SU-DHL-6 (cell line): ENCODE data around the gene KRT9.

Source experiments
- EZH2phosphoT487 ChIP-seq: fragments of 200-600 bp; sonication (generic), shearing (Covaris generic); conservative IDR thresholded peaks from 2 replicates; pipeline ENCODE4 v1.6.1; 2018; ENCODE audit warnings: mild to moderate bottlenecking, antibody characterized with exemption, low read length, moderate library complexity, mixed read lengths
- TF ChIP-seq, protein P1 (sequence below): fragments of 200-600 bp; sonication (generic); IDR thresholded peaks from one replicate; pipeline ENCODE4 v1.5.1; 2017; ENCODE audit warnings: antibody characterized with exemption, mild to moderate bottlenecking, low read length, moderate library complexity; ENCODE audit not compliant: insufficient read depth, poor library complexity, severe bottlenecking

DNA sequence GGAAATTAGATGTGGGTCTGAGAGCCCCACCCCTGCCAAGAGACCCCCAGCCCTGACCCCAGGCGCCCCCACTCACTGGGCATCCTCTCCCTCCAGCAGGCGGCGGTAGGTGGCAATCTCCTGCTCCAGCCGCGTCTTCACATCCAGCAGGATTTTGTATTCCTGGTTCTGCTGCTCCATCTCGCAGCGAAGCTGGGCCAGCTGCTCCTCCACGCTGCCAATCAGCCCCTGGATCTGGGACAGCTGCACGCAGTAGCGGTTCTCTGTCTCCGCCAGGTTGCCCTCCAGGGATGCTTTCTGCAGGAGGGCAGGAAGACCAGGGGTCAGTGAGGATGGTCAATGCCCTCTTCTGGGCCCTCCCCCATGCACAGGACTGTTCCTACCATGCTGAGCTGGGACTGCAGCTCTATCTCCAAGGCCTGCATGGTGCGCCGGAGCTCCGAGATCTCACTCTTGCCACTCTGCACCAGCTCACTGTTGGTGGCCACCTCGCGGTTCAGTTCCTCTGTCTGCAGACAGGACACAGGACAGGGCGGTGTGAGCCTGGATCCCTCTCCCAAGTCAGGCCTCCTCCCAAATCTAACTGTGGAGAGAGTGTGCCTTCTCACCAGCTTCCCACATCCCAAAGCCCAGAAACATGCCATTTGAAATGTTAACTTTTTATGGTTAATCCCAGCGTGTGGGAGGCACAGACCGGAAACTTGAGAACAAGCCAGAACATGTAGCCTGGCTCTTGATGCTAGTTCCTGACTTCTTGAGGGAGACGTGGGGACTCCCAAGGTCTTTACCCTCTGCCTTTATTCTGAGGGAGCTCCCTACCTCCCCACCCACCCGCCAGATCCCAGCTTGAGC, 49.0 kb upstream of the KRT9 start:
- TF ChIP-seq, protein P1, sequence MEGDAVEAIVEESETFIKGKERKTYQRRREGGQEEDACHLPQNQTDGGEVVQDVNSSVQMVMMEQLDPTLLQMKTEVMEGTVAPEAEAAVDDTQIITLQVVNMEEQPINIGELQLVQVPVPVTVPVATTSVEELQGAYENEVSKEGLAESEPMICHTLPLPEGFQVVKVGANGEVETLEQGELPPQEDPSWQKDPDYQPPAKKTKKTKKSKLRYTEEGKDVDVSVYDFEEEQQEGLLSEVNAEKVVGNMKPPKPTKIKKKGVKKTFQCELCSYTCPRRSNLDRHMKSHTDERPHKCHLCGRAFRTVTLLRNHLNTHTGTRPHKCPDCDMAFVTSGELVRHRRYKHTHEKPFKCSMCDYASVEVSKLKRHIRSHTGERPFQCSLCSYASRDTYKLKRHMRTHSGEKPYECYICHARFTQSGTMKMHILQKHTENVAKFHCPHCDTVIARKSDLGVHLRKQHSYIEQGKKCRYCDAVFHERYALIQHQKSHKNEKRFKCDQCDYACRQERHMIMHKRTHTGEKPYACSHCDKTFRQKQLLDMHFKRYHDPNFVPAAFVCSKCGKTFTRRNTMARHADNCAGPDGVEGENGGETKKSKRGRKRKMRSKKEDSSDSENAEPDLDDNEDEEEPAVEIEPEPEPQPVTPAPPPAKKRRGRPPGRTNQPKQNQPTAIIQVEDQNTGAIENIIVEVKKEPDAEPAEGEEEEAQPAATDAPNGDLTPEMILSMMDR = no peak
- TF ChIP-seq EZH2phosphoT487 = no peak
